ENCODE measurements around the gene EFCC1.

DNA sequence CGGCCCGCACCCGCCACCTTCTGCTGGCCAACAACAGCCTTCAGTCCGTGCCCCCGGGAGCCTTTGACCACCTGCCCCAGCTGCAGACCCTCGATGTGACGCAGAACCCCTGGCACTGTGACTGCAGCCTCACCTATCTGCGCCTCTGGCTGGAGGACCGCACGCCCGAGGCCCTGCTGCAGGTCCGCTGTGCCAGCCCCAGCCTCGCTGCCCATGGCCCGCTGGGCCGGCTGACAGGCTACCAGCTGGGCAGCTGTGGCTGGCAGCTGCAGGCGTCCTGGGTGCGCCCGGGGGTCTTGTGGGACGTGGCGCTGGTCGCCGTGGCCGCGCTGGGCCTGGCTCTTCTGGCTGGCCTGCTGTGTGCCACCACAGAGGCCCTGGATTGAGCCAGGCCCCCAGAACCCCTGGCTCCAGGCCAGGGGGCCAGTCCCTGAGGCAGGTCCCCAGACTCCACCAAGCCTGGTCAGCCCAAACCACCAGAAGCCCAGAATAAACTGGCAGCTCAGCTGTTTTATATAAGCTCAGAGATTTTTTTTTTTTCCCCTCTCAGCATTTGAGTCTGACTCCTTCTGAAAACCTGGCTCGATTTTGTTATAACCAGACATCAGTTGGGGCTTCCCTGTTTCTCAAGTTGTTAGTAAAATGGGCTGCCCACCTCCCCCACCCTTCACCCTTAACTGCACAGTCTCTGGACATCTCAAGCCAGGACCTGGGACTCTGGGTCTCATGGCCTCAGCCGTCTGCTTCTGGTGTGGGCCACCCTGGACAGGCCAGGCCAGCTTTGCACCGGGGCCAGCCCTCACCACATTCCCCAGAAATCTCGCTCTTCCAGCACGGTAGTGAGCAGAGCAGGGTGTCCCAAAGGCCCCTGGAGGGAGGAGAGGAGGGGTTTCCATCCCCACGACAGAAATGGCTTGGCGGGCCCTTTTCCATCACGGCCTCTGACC, 61.1 kb downstream of the EFCC1 start:
- TF ChIP-seq, protein P1, sequence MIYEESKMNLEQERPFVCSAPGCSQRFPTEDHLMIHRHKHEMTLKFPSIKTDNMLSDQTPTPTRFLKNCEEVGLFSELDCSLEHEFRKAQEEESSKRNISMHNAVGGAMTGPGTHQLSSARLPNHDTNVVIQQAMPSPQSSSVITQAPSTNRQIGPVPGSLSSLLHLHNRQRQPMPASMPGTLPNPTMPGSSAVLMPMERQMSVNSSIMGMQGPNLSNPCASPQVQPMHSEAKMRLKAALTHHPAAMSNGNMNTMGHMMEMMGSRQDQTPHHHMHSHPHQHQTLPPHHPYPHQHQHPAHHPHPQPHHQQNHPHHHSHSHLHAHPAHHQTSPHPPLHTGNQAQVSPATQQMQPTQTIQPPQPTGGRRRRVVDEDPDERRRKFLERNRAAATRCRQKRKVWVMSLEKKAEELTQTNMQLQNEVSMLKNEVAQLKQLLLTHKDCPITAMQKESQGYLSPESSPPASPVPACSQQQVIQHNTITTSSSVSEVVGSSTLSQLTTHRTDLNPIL (CRISPR knock-in tag; IDR thresholded peaks at IDR 0.05; ENCODE audit: low read depth) = no peak
- no peak for TF ChIP-seq OSR1 (CRISPR knock-in tag; IDR thresholded peaks at IDR 0.05)
- TF ChIP-seq RARB (CRISPR knock-in tag; IDR thresholded peaks at IDR 0.05) = no peak
- TF ChIP-seq ESRRG (CRISPR knock-in tag; IDR thresholded peaks at IDR 0.05) = no peak
- TF ChIP-seq TOX (CRISPR knock-in tag; IDR thresholded peaks at IDR 0.05; ENCODE audit: borderline replicate concordance) = no peak
- TF ChIP-seq BACH2 (CRISPR knock-in tag; IDR thresholded peaks at IDR 0.05; ENCODE audit: borderline replicate concordance) = no peak
- no peak for TF ChIP-seq ZFP30 (CRISPR knock-in tag; IDR thresholded peaks at IDR 0.05)
- TF ChIP-seq, protein P2, sequence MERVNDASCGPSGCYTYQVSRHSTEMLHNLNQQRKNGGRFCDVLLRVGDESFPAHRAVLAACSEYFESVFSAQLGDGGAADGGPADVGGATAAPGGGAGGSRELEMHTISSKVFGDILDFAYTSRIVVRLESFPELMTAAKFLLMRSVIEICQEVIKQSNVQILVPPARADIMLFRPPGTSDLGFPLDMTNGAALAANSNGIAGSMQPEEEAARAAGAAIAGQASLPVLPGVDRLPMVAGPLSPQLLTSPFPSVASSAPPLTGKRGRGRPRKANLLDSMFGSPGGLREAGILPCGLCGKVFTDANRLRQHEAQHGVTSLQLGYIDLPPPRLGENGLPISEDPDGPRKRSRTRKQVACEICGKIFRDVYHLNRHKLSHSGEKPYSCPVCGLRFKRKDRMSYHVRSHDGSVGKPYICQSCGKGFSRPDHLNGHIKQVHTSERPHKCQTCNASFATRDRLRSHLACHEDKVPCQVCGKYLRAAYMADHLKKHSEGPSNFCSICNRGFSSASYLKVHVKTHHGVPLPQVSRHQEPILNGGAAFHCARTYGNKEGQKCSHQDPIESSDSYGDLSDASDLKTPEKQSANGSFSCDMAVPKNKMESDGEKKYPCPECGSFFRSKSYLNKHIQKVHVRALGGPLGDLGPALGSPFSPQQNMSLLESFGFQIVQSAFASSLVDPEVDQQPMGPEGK (CRISPR knock-in tag; IDR thresholded peaks at IDR 0.05; ENCODE audit: borderline replicate concordance) = no peak

All from SK-N-SH treated with all-trans-retinoic acid at 6 μM for 48 hours (cell line).